ENCODE data around the gene C13orf42.

The C13orf42 gene

GRCh38 chr13:51070005-51070649, 40.9 kb downstream of the C13orf42 start:
- in situ Hi-C loops (cut with MboI; ENCODE audit: low pct_unique_long_range_greater_than_20kb, low sequenced_read_pairs) = loop anchor here (25.0 kb wide), 1 partner anchor 1083 kb away; the partner anchor contains the start of gene TRIM13
- DNase-seq = peak; percentile 78

- no peak for DNase-seq
- in situ Hi-C loops (cut with MboI; ENCODE audit: low pct_unique_long_range_greater_than_20kb, low sequenced_read_pairs) = loop anchor here (25.0 kb wide), 1 partner anchor 1081 kb away; the partner anchor contains the start of gene TRIM13
Measured at GRCh38 chr13:51068501-51068900, 42.6 kb downstream of the C13orf42 start.

- in situ Hi-C loops (cut with MboI; ENCODE audit: low pct_unique_long_range_greater_than_20kb, low sequenced_read_pairs) = loop anchor here (25.0 kb wide), 1 partner anchor 1080 kb away; the partner anchor contains the start of gene TRIM13
- no peak for DNase-seq
Measured at GRCh38 chr13:51067706-51068105, 43.4 kb downstream of the C13orf42 start.

- in situ Hi-C loops (cut with MboI; ENCODE audit: low pct_unique_long_range_greater_than_20kb, low sequenced_read_pairs) = loop anchor here (25.0 kb wide), 1 partner anchor 1080 kb away; the partner anchor contains the start of gene TRIM13
- DNase-seq = no peak
Measured at GRCh38 chr13:51067210-51067701, 43.8 kb downstream of the C13orf42 start.

GRCh38 chr13:51066091-51066831, 44.8 kb downstream of the C13orf42 start:
- in situ Hi-C loops (cut with MboI; ENCODE audit: low pct_unique_long_range_greater_than_20kb, low sequenced_read_pairs) = loop anchor here (25.0 kb wide), 1 partner anchor 1079 kb away; the partner anchor contains the start of gene TRIM13
- peak; percentile 28 for DNase-seq

GRCh38 chr13:51065372-51066090, 45.5 kb downstream of the C13orf42 start:
- in situ Hi-C loops (cut with MboI; ENCODE audit: low pct_unique_long_range_greater_than_20kb, low sequenced_read_pairs) = loop anchor here (25.0 kb wide), 1 partner anchor 1078 kb away; the partner anchor contains the start of gene TRIM13
- no peak for DNase-seq

GRCh38 chr13:51064753-51065152, 46.3 kb downstream of the C13orf42 start:
- in situ Hi-C loops (cut with MboI; ENCODE audit: low pct_unique_long_range_greater_than_20kb, low sequenced_read_pairs) = loop anchor here (25.0 kb wide), 1 partner anchor 1077 kb away; the partner anchor contains the start of gene TRIM13
- no peak for DNase-seq

GRCh38 chr13:51063909-51064308, 47.2 kb downstream of the C13orf42 start:
- no peak for DNase-seq
- in situ Hi-C loops (cut with MboI; ENCODE audit: low pct_unique_long_range_greater_than_20kb, low sequenced_read_pairs) = loop anchor here (25.0 kb wide), 1 partner anchor 1077 kb away; the partner anchor contains the start of gene TRIM13

GRCh38 chr13:51058461-51059167, 52.5 kb downstream of the C13orf42 start:
- in situ Hi-C loops (cut with MboI; ENCODE audit: low pct_unique_long_range_greater_than_20kb, low sequenced_read_pairs) = loop anchor here (25.0 kb wide), 1 partner anchor 1071 kb away; the partner anchor contains the start of gene TRIM13
- no peak for DNase-seq

- in situ Hi-C loops (cut with MboI; ENCODE audit: low pct_unique_long_range_greater_than_20kb, low sequenced_read_pairs) = loop anchor here (25.0 kb wide), 1 partner anchor 1071 kb away; the partner anchor contains the start of gene TRIM13
Measured at GRCh38 chr13:51057906-51058305, 53.2 kb downstream of the C13orf42 start.

GRCh38 chr13:51057001-51057400, 54.1 kb downstream of the C13orf42 start:
- no peak for DNase-seq
- in situ Hi-C loops (cut with MboI; ENCODE audit: low pct_unique_long_range_greater_than_20kb, low sequenced_read_pairs) = loop anchor here (25.0 kb wide), 1 partner anchor 1070 kb away; the partner anchor contains the start of gene TRIM13

More at GRCh38 chr13:51057906-51058305, 53.2 kb downstream of the C13orf42 start:
- DNase-seq = no peak

GRCh38 chr13:51052581-51052980, 58.5 kb downstream of the C13orf42 start:
- DNase-seq = no peak
- in situ Hi-C loops (cut with MboI; ENCODE audit: low pct_unique_long_range_greater_than_20kb, low sequenced_read_pairs) = loop anchor here (25.0 kb wide), 1 partner anchor 1065 kb away; the partner anchor contains the start of gene TRIM13

- in situ Hi-C loops (cut with MboI; ENCODE audit: low pct_unique_long_range_greater_than_20kb, low sequenced_read_pairs) = loop anchor here (25.0 kb wide), 1 partner anchor 1063 kb away; the partner anchor contains the start of gene TRIM13
Measured at GRCh38 chr13:51050021-51050830, 60.8 kb downstream of the C13orf42 start.

GRCh38 chr13:51048616-51049015, 62.5 kb downstream of the C13orf42 start:
- DNase-seq = no peak
- in situ Hi-C loops (cut with MboI; ENCODE audit: low pct_unique_long_range_greater_than_20kb, low sequenced_read_pairs) = no loop called here

More at GRCh38 chr13:51050021-51050830, 60.8 kb downstream of the C13orf42 start:
- no peak for DNase-seq

GRCh38 chr13:51048166-51048461, 63.0 kb downstream of the C13orf42 start:
- in situ Hi-C loops (cut with MboI; ENCODE audit: low pct_unique_long_range_greater_than_20kb, low sequenced_read_pairs) = no loop called here
- no peak for DNase-seq

- in situ Hi-C loops (cut with MboI; ENCODE audit: low pct_unique_long_range_greater_than_20kb, low sequenced_read_pairs) = no loop called here
- DNase-seq = no peak
Measured at GRCh38 chr13:51047434-51048165, 63.5 kb downstream of the C13orf42 start.

- DNase-seq = no peak
- in situ Hi-C loops (cut with MboI; ENCODE audit: low pct_unique_long_range_greater_than_20kb, low sequenced_read_pairs) = no loop called here
Measured at GRCh38 chr13:51045451-51045850, 65.6 kb downstream of the C13orf42 start.
